Measurements from ENCODE around the gene SLC9A4. TPM values are rescaled to one million over a fixed set of nuclear protein-coding genes. Genes with fewer than 3 reads are reported as not detected.

The SLC9A4 gene
- total and polyA plus RNA-seq, 2 donors (not counting 3 experiments of a cell fraction or from before 2014, with no cell fraction given), result not detected

GRCh38 chr2:102582845-102583244, 109.8 kb downstream of the SLC9A4 start:
- Histone ChIP-seq H3K27ac (ENCODE audit: insufficient read depth, low read depth, low read length) (no peak overlapping the region), H2AFZ (ENCODE audit: low read depth, low read length) (no peak overlapping the region), H3K9me3 (replicated peaks; ENCODE audit: control insufficient read depth, insufficient read depth, low read length) (no peaks in the 10 kb centered on the region), H3K9me1 (replicated peaks; ENCODE audit: control insufficient read depth, extremely low read depth, insufficient read depth, low read length) (no peaks in the 10 kb centered on the region), H3K4me3 (replicated peaks in 1 of 3; ENCODE audit: insufficient read depth in 1 of 3, low read depth in 1 of 3, low read length in 3 of 3) (no peak overlapping the region), H3K79me2 (ENCODE audit: control insufficient read depth, insufficient read depth, low read length) (no peaks in the 10 kb centered on the region), H3K4me2 (ENCODE audit: insufficient read depth, low read length) (no peak overlapping the region), H3K4me1 (ENCODE audit: control insufficient read depth, extremely low read depth, insufficient read depth, low read length) (no peaks in the 10 kb centered on the region), H3K27me3 (ENCODE audit: control insufficient read depth in 2 of 2, insufficient read depth in 2 of 2, low read length in 2 of 2) (peaks cover 7 to 12% of the 10 kb centered on the region in 2 experiments), H3K9ac (replicated peaks; ENCODE audit: extremely low read depth, insufficient read depth, low read length) (no peak overlapping the region), H3K36me3 (ENCODE audit: control insufficient read depth in 2 of 2, extremely low read depth in 1 of 2, insufficient read depth in 2 of 2, low read length in 2 of 2) (no peaks in the 10 kb centered on the region), H4K20me1 (replicated peaks; ENCODE audit: control insufficient read depth, extremely low read depth, insufficient read depth, low read length) (no peaks in the 10 kb centered on the region)
- DNase-seq (ENCODE audit: low read depth, low spot score) (no peak), FAIRE-seq (no peak)
- no TSS peak for BruUV-seq (replicated peaks)
- CTCF ChIA-PET, result interaction anchor here (1.8 kb wide), 1 partner anchor 109 kb away, joined by 5 read pairs; the partner anchor contains the start of gene SLC9A4
- dilution Hi-C loops (cut with MboI; ENCODE audit: extremely low pct_ligation_motif_present, low sequenced_read_pairs), result loop anchor here (25.0 kb wide), 1 partner anchor 96 kb away; no protein-coding TSS in a partner anchor
- TF ChIP-seq CTCF (IDR thresholded peaks at IDR 0.05; ENCODE audit: extremely low read depth in 1 of 2, insufficient read depth in 1 of 2, low read depth in 1 of 2, low read length in 2 of 2) (no peak), EZH2 (IDR thresholded peaks at IDR 0.05; ENCODE audit: borderline replicate concordance, low read depth, low read length, severe bottlenecking) (no peak), POLR2A (IDR thresholded peaks at IDR 0.05; ENCODE audit: low read depth, low read length) (no peak), MYC (IDR thresholded peaks at IDR 0.05; ENCODE audit: low read depth, low read length) (no peak), MAX (IDR thresholded peaks at IDR 0.05; ENCODE audit: insufficient read depth, insufficient read length) (no peak), GATA2 (IDR thresholded peaks at IDR 0.05; ENCODE audit: insufficient read depth, insufficient read length, low read depth, low read length) (no peak), JUN (IDR thresholded peaks at IDR 0.05; ENCODE audit: borderline replicate concordance, insufficient read depth, insufficient read length, low read depth) (no peak), FOS (IDR thresholded peaks at IDR 0.05; ENCODE audit: borderline replicate concordance, insufficient read depth, low read length) (no peak), POLR2AphosphoS5 (IDR thresholded peaks at IDR 0.05; ENCODE audit: insufficient read depth, low read depth, low read length) (no peak)
- intact Hi-C loops (cut with micrococcal nuclease), result no loop called here
- POLR2A ChIA-PET, result no interaction called here

Small RNAs within 50 kb of the gene (microRNA-seq; reads per million reads assigned to microRNA genes)
- gene MIR4772 (ENCODE audit: borderline number of aligned reads, borderline replicate concordance), result not detected

Small RNAs within 50 kb of the gene (small RNA-seq; reads per million reads assigned to genes)
- gene MIR4772 (ENCODE audit: insufficient read depth, insufficient read length, low read depth, low replicate concordance), result not detected

Other genes starting within 250 kb of the SLC9A4 start
- 44.0 and 55.1 TPM in 2 replicates for gene IL1RL1, start 161.7 kb upstream of the SLC9A4 start, total RNA-seq
- gene IL1RL1, start 161.7 kb upstream of the SLC9A4 start, polyA plus RNA-seq, result 27.9 and 32.2 TPM in 2 replicates
- gene IL18R1, start 117.4 kb upstream of the SLC9A4 start, total RNA-seq, result 3.6 and 4.0 TPM in 2 replicates
- 1.8 and 2.9 TPM in 2 replicates for gene IL18R1, start 117.4 kb upstream of the SLC9A4 start, polyA plus RNA-seq
- not detected in 2 replicates for gene IL18RAP, start 50.1 kb upstream of the SLC9A4 start, total RNA-seq
- gene IL18RAP, start 50.1 kb upstream of the SLC9A4 start, polyA plus RNA-seq, result 0.03 and 0.05 TPM in 2 replicates
- not detected in 2 replicates for gene SLC9A2, start 146.3 kb downstream of the SLC9A4 start, total RNA-seq
- gene SLC9A2, start 146.3 kb downstream of the SLC9A4 start, polyA plus RNA-seq, result 0.03 TPM in 2 replicates

Data from endothelial cell of umbilical vein (primary cell).